Measurements from ENCODE around the gene FIG4.

Gene FIG4

DNA sequence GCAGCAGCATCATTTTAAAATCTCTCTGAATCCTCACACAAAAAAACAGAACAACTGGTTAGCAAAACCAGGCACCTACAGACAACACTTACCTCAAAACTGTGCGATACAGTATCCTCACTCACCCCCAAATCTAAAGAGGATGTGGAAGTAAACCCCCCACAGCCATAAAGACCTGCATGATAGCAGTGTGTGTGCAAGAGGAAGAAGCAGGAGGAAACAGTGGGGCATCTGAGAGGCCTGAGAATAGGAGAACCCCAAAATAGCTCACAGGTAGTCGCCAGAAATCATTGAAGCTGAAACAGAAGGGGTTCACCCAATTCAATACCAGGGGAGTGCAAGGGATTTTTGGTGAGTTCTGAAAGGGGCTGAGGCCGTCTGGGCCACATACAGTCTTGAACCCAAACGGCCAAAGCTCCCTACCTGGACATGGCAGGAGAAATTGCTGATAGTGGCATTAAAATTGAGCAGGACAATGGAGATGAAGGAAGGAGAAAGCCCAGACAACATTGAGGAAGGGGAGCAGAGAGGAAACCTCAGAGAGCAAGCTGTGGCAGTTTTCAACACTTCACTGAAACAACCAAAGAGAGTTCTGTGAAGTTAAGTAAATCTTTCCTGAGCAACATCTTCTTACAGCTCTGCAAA is 129.7 kb downstream of the FIG4 start:
- Histone ChIP-seq H3K27ac (ENCODE audit: low read depth, low read length) (no peak overlapping the region), H3K4me2 (ENCODE audit: low read depth, low read length, poor library complexity, severe bottlenecking) (no peak overlapping the region), H3K9me3 (ENCODE audit: insufficient read depth, low read length) (no peaks in the 10 kb centered on the region), H3K27me3 (ENCODE audit: low read length) (no peaks in the 10 kb centered on the region), H3K9ac (ENCODE audit: low read length) (no peak overlapping the region), H2AFZ (ENCODE audit: low read depth, low read length, severe bottlenecking) (no peak overlapping the region), H3F3A (ENCODE audit: insufficient read depth) (no peaks in the 10 kb centered on the region), H3K4me3 (ENCODE audit: insufficient read depth, low read length, poor library complexity, severe bottlenecking) (no peak overlapping the region), H4K20me1 (ENCODE audit: low read depth, low read length) (no peaks in the 10 kb centered on the region), H3K36me3 (ENCODE audit: low read length) (no peaks in the 10 kb centered on the region), H3K79me2 (ENCODE audit: insufficient read depth, low read length) (no peaks in the 10 kb centered on the region), H3K9me2 (replicated peaks; ENCODE audit: insufficient read depth, low read length) (no peaks in the 10 kb centered on the region)
- TF ChIP-seq, protein P1, sequence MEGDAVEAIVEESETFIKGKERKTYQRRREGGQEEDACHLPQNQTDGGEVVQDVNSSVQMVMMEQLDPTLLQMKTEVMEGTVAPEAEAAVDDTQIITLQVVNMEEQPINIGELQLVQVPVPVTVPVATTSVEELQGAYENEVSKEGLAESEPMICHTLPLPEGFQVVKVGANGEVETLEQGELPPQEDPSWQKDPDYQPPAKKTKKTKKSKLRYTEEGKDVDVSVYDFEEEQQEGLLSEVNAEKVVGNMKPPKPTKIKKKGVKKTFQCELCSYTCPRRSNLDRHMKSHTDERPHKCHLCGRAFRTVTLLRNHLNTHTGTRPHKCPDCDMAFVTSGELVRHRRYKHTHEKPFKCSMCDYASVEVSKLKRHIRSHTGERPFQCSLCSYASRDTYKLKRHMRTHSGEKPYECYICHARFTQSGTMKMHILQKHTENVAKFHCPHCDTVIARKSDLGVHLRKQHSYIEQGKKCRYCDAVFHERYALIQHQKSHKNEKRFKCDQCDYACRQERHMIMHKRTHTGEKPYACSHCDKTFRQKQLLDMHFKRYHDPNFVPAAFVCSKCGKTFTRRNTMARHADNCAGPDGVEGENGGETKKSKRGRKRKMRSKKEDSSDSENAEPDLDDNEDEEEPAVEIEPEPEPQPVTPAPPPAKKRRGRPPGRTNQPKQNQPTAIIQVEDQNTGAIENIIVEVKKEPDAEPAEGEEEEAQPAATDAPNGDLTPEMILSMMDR (IDR thresholded peaks at IDR 0.05; ENCODE audit: insufficient read depth, low read length, poor library complexity, severe bottlenecking) = no peak
- TF ChIP-seq EZH2phosphoT487 (conservative IDR thresholded peaks at IDR 0.05; ENCODE audit: low read length) = no peak

DNA sequence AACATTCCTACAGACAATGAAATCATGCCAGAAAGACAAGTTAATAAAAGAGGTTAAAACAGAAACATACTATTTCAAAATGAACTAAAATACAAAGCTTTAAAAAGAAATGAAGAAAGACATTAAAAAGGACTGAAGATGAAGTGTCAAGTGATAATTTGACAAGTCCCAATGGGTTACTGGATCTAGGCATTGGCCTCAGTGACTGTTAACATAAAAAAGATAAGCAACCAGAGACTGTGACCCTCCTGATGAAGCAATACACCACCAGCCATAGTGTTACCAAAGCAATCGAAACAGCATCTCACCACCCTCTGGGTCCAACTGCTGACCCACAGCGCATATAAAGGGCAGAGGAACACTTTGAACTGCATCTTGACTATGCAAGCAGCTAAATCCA is 130.3 kb downstream of the FIG4 start:
- Histone ChIP-seq H3K4me2 (ENCODE audit: low read depth, low read length, poor library complexity, severe bottlenecking) (no peak overlapping the region), H3F3A (ENCODE audit: insufficient read depth) (no peaks in the 10 kb centered on the region), H3K36me3 (ENCODE audit: low read length) (no peaks in the 10 kb centered on the region), H3K27me3 (ENCODE audit: low read length) (no peaks in the 10 kb centered on the region), H3K27ac (ENCODE audit: low read depth, low read length) (no peak overlapping the region), H3K9ac (ENCODE audit: low read length) (no peak overlapping the region), H2AFZ (ENCODE audit: low read depth, low read length, severe bottlenecking) (no peak overlapping the region), H3K9me2 (replicated peaks; ENCODE audit: insufficient read depth, low read length) (no peaks in the 10 kb centered on the region), H3K9me3 (ENCODE audit: insufficient read depth, low read length) (no peaks in the 10 kb centered on the region), H3K4me3 (ENCODE audit: insufficient read depth, low read length, poor library complexity, severe bottlenecking) (no peak overlapping the region), H3K79me2 (ENCODE audit: insufficient read depth, low read length) (no peaks in the 10 kb centered on the region), H4K20me1 (ENCODE audit: low read depth, low read length) (no peaks in the 10 kb centered on the region)
- no peak for TF ChIP-seq EZH2phosphoT487 (conservative IDR thresholded peaks at IDR 0.05; ENCODE audit: low read length)
- TF ChIP-seq, protein P1 (IDR thresholded peaks at IDR 0.05; ENCODE audit: insufficient read depth, low read length, poor library complexity, severe bottlenecking) = no peak

DNA sequence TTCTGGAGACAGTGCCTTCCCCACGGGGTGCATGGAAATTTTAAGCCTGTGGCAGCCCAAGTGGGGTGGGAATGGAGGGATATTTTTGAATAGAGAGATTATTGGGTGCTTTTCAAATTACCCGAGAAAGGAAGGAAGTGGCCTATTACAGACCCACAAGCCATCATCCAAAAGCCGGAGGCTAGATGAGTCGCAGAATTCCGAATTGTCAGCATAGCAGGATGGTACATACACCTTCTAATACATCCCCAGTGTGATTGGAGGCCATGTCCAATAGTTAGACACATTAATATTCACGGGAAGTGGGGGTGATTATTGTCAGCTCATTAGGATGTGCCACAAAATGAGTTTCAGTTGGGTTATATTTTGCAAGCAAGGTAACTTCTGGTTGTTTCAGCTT is 133.0 kb downstream of the FIG4 start:
- Histone ChIP-seq H3K36me3 (ENCODE audit: low read length) (no peaks in the 10 kb centered on the region), H3F3A (ENCODE audit: insufficient read depth) (no peaks in the 10 kb centered on the region), H3K79me2 (ENCODE audit: insufficient read depth, low read length) (no peaks in the 10 kb centered on the region)

More for the DNA sequence above, 133.0 kb downstream of the FIG4 start:
- Histone ChIP-seq H4K20me1 (ENCODE audit: low read depth, low read length) (no peaks in the 10 kb centered on the region), H3K9ac (ENCODE audit: low read length) (no peak overlapping the region), H3K27me3 (ENCODE audit: low read length) (no peaks in the 10 kb centered on the region), H3K27ac (ENCODE audit: low read depth, low read length) (no peak overlapping the region), H3K9me3 (ENCODE audit: insufficient read depth, low read length) (no peaks in the 10 kb centered on the region), H3K4me3 (ENCODE audit: insufficient read depth, low read length, poor library complexity, severe bottlenecking) (no peak overlapping the region), H3K4me2 (ENCODE audit: low read depth, low read length, poor library complexity, severe bottlenecking) (no peak overlapping the region), H2AFZ (ENCODE audit: low read depth, low read length, severe bottlenecking) (no peak overlapping the region), H3K9me2 (replicated peaks; ENCODE audit: insufficient read depth, low read length) (no peaks in the 10 kb centered on the region)
- TF ChIP-seq, protein P1 (IDR thresholded peaks at IDR 0.05; ENCODE audit: insufficient read depth, low read length, poor library complexity, severe bottlenecking) = no peak

All from SU-DHL-6 (cell line).